SHP77 treated with DMSO at 0.1 percent for 48 hours (cell line): ENCODE data around the gene OPRL1.

Source experiments
- DNase-seq: peaks from one replicate; lab custom pipeline; 2025; lab: John Stamatoyannopoulos, UW

The OPRL1 gene

DNA sequence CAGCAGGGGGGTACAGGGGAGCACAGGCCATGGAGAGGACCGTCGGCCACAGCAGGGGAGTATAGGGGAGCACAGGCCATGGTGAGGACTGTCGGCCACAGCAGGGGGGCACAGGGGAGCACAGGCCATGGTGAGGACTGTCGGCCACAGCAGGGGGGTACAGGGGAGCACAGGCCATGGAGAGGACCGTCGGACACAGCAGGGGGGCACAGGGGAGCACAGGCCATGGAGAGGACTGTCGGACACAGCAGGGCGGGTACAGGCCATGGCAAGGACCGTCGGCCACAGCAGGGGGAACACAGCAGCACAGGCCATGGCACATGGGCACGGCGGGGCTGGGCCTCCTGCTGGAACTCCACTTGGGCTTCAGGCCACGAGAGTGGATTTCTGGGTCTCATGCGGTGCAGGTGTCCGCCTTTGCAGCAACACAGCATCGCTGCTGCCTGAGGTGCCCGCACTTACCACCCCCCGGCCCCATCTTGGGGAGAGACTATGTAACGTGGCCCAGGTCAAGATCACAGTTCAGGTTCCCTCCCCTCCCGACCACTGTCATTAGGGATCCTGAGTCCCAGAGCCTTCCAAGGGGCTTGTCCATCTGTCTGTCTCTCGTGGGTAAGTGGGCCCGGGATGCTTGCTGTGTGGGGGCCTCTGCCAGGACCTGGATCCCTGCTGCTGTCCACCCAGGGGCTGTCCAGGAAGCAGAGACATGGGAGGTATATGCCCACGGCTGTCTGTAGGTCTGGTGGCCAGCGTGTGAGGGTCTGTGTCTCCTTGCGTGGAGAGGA lies 25.0 kb downstream of the OPRL1 start:
- no peak for DNase-seq

DNA sequence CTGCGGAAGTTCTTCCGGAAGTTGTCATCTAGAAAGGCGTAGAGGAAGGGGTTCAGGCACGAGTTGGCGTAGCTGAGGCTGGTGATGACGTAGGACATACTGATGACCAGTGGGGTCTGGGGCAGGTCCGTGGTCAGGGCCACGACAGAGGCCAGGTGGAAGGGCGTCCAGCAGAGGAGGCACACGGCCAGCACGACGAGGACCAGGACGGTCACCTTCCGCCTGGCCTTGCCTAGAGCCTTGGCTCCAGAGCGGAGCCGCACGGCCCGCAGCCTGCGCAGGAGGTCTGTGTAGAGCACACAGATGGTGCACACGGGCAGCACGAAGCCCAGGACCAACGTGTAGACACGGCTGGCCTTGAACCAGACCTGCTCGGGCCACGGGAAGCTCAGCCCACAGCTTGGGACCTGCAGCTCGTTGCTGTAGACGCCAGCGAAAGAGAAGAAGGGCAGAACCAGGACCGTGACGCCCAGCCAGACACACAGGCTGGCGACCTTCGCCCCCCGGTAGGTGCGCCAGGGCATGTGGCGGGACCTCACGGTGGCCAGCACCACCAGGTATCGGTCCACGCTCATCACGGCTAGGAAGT lies 26.1 kb downstream of the OPRL1 start:
- no peak for DNase-seq

DNA sequence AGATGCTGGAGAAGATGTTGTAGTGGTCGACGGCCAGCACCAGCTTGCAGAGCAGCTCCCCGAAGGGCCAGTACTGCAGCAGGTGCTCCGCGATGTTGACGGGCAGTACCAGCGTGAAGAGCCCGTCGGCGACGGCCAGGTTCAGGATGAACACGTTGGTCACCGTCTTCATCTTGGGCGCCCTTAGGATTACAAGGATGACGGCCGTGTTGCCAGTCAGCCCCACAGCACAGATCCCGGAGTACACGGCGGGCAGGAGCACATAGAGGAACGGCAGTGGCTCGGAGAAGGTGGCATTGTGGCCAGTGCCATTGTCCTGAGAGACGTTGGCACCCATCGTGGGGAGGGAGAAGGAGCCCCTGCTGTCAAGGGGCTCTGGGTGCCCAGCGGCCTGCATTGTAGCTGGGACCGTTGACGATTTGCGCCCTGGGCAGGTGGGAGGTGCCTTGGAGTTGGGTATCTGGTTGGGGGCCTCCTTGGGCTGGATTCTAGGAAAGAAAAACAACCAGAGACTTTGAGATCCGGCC lies 26.6 kb downstream of the OPRL1 start:
- no peak for DNase-seq

DNA sequence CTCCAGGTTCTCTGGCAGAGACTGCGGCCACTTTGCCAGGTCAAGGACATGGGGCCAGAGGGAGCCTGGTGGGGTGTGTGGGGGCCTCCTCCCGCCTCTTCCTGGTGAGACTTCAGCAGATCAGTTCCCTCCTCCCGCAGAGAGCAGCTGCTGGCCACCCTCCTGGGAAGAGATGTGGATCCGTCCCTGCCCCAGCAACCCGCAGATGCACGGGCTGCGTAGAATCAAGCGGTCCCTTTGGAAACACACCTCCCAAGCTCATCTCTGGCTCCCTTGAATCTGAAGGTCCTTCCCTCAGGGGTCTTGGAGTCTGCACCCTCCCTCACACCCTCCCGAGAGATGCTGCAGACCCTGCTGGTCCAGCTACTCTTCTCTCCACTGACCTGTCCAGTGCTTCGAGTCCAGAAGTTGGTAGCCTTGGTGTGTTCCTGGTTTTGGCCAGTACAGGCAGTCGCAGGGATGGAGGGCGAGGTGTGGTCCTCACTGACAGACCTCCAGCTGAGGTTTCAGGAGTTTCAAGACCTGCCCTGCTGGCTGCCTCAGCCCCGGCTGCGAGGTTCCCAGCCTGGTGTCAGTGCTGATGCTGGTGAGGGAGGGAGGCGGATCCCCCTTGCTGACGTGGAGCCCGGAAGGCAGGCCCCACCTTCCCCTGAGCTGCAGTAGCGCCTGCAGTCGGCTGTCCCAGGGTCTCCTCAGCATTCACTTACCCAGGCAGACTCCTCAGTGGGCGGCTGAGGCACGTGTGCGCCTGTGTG lies 27.3 kb downstream of the OPRL1 start, which contains the start of gene NPBWR2:
Gene NPBWR2, minus strand, starts transcription at position 585 of the 755 bp plus-strand sequence. CDS start 734 bp downstream, outside the sequence.
- DNase-seq: no peak

GRCh38 chr20:64107736-64108457 lies 28.0 kb downstream of the OPRL1 start:
- DNase-seq: no peak

- no peak for DNase-seq
Observed at GRCh38 chr20:64108731-64109681, 29.1 kb downstream of the OPRL1 start.

- no peak for DNase-seq
Observed at GRCh38 chr20:64109831-64110391, 30.0 kb downstream of the OPRL1 start.

DNA sequence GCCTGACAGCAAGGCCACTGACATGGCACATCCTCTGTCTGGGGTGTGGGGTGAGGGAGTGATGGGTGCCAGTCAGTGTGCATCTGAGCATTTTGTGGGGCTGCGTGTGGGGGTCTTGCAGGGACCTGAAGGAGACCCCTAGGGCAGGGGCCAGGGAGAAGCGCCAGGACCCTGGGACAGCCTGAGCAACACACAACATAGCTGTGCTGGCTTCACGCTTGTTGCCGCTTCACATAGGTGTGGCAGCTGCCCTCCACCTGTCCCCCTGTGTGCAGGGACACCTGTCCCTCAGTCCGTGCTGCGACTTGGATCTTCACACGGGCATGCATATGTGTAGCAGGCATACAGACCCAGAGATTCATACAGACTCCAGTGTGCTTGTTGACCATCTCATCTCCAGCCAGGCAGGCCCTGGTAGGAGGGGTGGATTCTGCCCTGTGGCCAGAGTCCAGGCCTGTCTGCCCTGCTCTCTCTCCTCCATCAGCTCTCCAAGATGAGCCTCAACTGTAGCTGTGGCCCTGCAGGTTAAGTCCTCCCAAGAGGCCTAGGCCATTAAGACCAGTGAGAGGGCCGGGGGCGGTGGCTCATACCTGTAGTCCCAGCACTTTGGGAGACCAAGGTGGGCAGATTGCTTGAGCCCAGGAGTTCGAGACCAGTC lies 30.7 kb downstream of the OPRL1 start:
- no peak for DNase-seq

DNA sequence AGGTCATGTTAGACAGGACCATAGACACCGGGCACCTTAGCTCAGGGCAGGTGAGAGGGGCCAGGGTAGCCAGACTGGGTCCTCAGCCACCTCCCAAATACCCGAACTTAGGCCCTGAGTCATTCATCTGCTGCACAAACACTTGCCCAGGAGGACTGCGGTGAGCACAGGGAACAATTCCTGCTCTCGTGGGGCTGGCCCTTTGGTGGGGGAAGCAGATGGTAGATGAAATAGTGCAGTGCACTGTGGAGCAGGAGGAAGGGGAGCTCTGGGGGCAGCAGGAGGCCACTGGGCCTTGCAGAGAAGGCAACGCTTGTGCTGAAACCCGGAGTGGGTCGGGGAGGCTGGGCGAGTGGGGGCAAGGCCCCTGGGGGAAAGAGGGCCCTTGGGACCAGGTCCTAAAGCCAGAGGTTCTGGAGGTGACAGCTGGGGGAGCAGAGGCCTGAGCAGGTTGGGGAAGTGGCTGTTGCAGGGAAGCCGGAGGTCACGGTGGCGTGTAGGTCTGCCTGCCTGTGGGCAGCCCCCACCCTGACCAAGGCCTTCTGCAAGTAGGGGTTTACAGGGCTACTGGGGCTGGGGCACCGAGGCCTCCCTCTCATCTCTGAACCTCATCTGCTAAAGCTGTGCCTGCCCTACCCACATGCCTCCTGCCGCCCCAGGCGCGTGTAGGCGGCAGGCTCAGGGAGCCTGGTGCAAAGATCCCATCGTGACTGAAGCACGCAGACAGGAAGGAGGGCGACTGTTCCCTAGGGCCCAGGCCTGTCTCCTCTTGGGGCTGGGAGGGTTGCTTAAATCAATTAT lies 32.2 kb downstream of the OPRL1 start:
- no peak for DNase-seq

GRCh38 chr20:64112691-64113443 lies 33.0 kb downstream of the OPRL1 start:
- no peak for DNase-seq

DNA sequence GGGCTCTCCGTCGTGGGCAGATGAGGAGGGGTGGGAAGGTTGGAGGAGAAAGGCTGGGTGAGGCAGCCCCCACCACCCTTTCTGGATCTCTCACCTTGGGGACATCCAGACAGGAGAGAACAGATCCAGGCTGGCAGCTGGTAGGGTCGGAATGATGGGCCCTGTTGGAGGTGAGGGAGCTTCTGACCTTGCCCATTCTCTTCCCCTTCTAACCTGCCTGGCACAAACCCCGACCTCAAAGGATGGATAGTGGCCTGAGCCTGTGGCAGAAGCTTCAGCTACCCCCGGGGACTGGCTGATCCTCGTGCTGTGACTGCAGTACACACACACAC lies 33.5 kb downstream of the OPRL1 start:
- no peak for DNase-seq

GRCh38 chr20:64113796-64114355 lies 34.0 kb downstream of the OPRL1 start:
- no peak for DNase-seq

- DNase-seq: no peak
Observed at GRCh38 chr20:64114356-64114971, 34.6 kb downstream of the OPRL1 start.

- DNase-seq: no peak
Observed at GRCh38 chr20:64115171-64115911, 35.5 kb downstream of the OPRL1 start.

DNA sequence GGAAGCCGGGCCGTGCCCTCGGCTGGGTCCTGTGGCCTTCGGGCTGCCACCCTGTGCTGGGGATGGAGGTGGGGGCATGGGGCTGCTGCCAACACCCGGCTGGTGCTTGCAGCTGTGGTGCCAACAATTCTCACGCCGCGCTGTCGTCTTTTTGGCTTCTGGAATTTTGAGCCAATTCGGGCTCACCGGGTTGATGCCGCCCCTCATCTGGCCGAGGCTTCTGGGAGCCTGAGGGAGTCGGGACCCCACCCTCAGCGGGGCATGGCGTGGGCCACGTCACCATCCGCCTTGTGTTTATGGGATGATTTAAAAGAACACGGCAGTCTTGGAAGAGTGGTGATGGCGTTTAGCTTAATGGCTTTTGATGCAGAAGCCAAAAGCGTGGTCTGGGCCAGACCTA lies 36.1 kb downstream of the OPRL1 start:
- no peak for DNase-seq

DNA sequence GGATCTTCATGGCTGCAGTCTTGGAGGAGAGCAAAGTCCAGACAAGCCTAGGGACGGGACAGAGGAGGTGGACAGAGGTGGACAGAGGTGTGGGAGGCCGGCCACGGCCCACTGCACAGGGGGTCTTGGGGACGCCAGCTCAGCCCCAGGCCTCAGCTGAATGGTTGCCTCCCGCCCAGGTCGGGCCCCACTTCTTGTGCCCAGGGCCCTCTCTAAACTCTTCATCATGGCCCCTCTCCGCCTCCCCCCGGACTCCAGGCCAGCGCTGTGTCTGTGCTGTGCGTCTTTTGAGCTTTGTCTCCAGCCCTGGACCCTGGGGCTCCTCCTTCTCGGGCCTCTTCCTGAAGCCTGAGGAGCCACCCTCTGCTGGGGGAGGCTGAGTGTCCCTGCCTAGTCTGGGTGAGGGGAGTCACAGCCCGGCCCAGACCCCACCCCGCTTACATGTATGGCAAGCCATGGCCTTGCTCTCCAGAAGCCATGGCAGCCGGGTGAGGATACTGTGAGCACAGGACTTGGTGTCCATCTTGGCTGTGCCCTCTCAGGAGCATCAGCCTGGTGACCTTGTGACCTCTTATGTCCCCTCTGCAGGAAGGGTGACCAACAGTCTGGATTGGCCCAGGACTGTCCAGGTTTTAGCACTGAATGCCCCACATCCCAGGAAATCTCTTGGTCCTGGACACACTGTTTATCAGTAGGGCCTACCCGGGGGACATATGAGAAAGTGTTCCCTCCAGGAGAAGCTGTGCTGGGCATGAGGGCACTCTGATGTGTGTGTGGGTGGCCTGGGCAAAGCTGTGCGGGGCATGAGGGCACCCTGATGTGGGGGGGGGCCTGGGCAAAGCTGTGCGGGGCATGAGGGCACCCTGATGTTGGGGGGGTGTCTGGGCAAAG lies 36.9 kb downstream of the OPRL1 start:
- no peak for DNase-seq
